ENCODE results near the gene UGGT1. TPM values are rescaled to one million over a fixed set of nuclear protein-coding genes. Genes with fewer than 3 reads are reported as not detected.
A peak's percentile ranks its signal among the peaks of the same experiment; 100 is the strongest.

UGGT1 gene
- total RNA-seq, 1 donor from 2014 or later, result 47.1 TPM

GRCh38 chr2:128177315-128177714, 86.3 kb downstream of the UGGT1 start:
- peaks cover 36% of the 10 kb centered on the region for H3K36me3 Mint-ChIP-seq (ENCODE audit: low read depth)
- no peak overlapping the region for H3K27ac Mint-ChIP-seq (ENCODE audit: unreplicated experiment)
- H3K9me3 Mint-ChIP-seq (ENCODE audit: low read depth), result no peaks in the 10 kb centered on the region
- H3K4me1 Mint-ChIP-seq (ENCODE audit: low read depth), result peaks cover 4% of the 10 kb centered on the region
- DNase-seq (ENCODE audit: low spot score), result no peak
- TF ChIP-seq, protein P1, sequence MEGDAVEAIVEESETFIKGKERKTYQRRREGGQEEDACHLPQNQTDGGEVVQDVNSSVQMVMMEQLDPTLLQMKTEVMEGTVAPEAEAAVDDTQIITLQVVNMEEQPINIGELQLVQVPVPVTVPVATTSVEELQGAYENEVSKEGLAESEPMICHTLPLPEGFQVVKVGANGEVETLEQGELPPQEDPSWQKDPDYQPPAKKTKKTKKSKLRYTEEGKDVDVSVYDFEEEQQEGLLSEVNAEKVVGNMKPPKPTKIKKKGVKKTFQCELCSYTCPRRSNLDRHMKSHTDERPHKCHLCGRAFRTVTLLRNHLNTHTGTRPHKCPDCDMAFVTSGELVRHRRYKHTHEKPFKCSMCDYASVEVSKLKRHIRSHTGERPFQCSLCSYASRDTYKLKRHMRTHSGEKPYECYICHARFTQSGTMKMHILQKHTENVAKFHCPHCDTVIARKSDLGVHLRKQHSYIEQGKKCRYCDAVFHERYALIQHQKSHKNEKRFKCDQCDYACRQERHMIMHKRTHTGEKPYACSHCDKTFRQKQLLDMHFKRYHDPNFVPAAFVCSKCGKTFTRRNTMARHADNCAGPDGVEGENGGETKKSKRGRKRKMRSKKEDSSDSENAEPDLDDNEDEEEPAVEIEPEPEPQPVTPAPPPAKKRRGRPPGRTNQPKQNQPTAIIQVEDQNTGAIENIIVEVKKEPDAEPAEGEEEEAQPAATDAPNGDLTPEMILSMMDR (IDR thresholded peaks at IDR 0.05), result no peak
- no peak overlapping the region for H3K4me3 Mint-ChIP-seq (ENCODE audit: unreplicated experiment)
- no peaks in the 10 kb centered on the region for H3K27me3 Mint-ChIP-seq (ENCODE audit: low read depth)

DNA sequence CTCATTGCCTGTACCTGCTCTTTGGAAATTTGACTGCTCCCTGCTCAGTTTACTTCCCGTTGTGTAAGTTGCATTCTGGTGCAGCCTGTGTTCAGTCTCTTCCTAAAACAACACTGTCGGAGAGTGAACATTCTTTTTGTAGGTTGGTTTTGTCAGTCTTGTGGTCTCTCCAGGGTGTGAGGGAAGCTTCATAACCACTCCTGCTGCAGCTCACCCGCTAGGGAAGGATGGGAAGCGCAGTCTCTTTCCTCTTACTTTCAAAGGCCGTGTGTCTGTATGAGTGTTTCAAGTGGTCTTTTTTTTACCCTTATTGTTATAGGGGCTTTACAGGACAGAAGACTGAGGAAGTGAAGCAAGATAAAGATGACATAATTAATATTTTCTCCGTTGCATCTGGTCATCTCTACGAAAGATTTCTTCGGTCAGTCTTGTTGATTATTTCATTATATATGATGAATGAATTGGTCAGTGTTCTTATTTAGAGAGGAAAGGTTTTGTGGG, 87.2 kb downstream of the UGGT1 start:
- Mint-ChIP-seq H3K36me3 (ENCODE audit: low read depth) (peaks cover 30% of the 10 kb centered on the region), H3K27ac (ENCODE audit: unreplicated experiment) (no peak overlapping the region)

GRCh38 chr2:128178650-128179460, 87.9 kb downstream of the UGGT1 start:
- TF ChIP-seq, protein P1 (IDR thresholded peaks at IDR 0.05), result peak; percentile 91
- H3K4me3 Mint-ChIP-seq (ENCODE audit: unreplicated experiment), result no peak overlapping the region
- DNase-seq (ENCODE audit: low spot score), result no peak
- H3K27me3 Mint-ChIP-seq (ENCODE audit: low read depth), result no peaks in the 10 kb centered on the region
- H3K4me1 Mint-ChIP-seq (ENCODE audit: low read depth), result peaks cover 12% of the 10 kb centered on the region
- H3K27ac Mint-ChIP-seq (ENCODE audit: unreplicated experiment), result no peak overlapping the region
- peaks cover 28% of the 10 kb centered on the region for H3K36me3 Mint-ChIP-seq (ENCODE audit: low read depth)
- H3K9me3 Mint-ChIP-seq (ENCODE audit: low read depth), result no peaks in the 10 kb centered on the region

More for the DNA sequence above, 87.2 kb downstream of the UGGT1 start:
- Mint-ChIP-seq H3K9me3 (ENCODE audit: low read depth) (no peaks in the 10 kb centered on the region), H3K4me1 (ENCODE audit: low read depth) (peaks cover 6% of the 10 kb centered on the region), H3K4me3 (ENCODE audit: unreplicated experiment) (no peak overlapping the region), H3K27me3 (ENCODE audit: low read depth) (no peaks in the 10 kb centered on the region)
- TF ChIP-seq, protein P1 (IDR thresholded peaks at IDR 0.05), result no peak
- DNase-seq (ENCODE audit: low spot score), result no peak

DNA sequence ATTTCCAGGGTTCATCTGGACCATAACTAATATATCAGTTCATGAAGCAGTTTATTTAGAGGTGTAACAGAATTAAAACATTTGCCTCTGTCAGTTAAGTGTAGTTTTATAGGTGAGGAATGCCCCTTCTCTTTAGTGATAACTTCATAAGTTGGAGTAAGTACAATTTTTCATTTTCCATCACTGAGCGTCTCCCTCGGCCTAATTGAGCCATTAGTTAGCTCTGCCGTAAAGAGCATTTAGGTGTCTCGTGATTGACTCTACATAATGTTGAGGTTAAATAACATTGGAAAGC, 88.4 kb downstream of the UGGT1 start:
- Mint-ChIP-seq H3K4me3 (ENCODE audit: unreplicated experiment) (no peak overlapping the region), H3K36me3 (ENCODE audit: low read depth) (peaks cover 27% of the 10 kb centered on the region), H3K9me3 (ENCODE audit: low read depth) (no peaks in the 10 kb centered on the region), H3K27ac (ENCODE audit: unreplicated experiment) (no peak overlapping the region), H3K27me3 (ENCODE audit: low read depth) (no peaks in the 10 kb centered on the region), H3K4me1 (ENCODE audit: low read depth) (peaks cover 18% of the 10 kb centered on the region)
- no peak for DNase-seq (ENCODE audit: low spot score)
- TF ChIP-seq, protein P1 (IDR thresholded peaks at IDR 0.05), result no peak

DNA sequence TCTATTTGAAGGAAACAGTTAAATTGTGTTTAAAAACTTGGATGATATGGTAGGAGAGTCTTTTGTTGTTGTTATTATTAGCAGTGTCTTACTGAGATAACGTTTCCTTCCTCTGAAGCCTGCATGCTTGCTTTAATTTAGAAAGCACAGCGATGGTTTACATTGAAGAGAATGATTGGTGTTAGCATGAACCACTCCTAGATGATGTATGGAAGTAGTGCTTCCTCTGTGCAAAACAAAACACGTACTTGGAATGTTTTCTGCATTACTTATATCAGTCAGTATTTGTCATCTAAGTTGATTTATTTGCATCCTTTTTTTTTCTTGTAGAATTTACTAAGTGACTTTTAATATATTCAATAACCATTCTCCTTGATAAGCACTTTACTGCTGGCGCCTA, 89.0 kb downstream of the UGGT1 start:
- peaks cover 25% of the 10 kb centered on the region for H3K36me3 Mint-ChIP-seq (ENCODE audit: low read depth)
- no peaks in the 10 kb centered on the region for H3K27me3 Mint-ChIP-seq (ENCODE audit: low read depth)
- H3K4me1 Mint-ChIP-seq (ENCODE audit: low read depth), result peaks cover 23% of the 10 kb centered on the region
- no peak overlapping the region for H3K4me3 Mint-ChIP-seq (ENCODE audit: unreplicated experiment)
- TF ChIP-seq, protein P1 (IDR thresholded peaks at IDR 0.05), result no peak
- no peak for DNase-seq (ENCODE audit: low spot score)
- H3K9me3 Mint-ChIP-seq (ENCODE audit: low read depth), result no peaks in the 10 kb centered on the region
- H3K27ac Mint-ChIP-seq (ENCODE audit: unreplicated experiment), result no peak overlapping the region
